Sigmoid colon (tissue), 7 donors: ENCODE data around the gene GRID2. TPM values are rescaled to one million over a fixed set of nuclear protein-coding genes. Genes with fewer than 3 reads are reported as not detected.

Experiments used
- DNase-seq: peaks from one replicate; pipeline ENCODE4 v3.0.0-alpha.2; 2019
- H3K27ac ChIP-seq, 4 donors: fragments of 200-600 bp; sonication (generic); one replicate each; pipeline ENCODE4 v1.5.1; 2016 to 2019; ENCODE audit warnings: mild to moderate bottlenecking in 1 of 4
- H3K27me3 ChIP-seq, 3 donors: fragments of 200-600 bp; sonication (generic); one replicate each; pipeline ENCODE4 v1.5.1; 2019; ENCODE audit warnings: mild to moderate bottlenecking in 1 of 3
- H3K36me3 ChIP-seq, 4 donors: fragments of 200-600 bp; sonication (generic); one replicate each; pipeline ENCODE4 v1.5.1; 2016 to 2019
- H3K4me1 ChIP-seq, 4 donors: fragments of 200-600 bp; sonication (generic); one replicate each; pipeline ENCODE4 v1.5.1; 2017 to 2019
- H3K4me3 ChIP-seq, 4 donors: fragments of 200-600 bp; sonication (generic); one replicate each; pipeline ENCODE4 v1.5.1; 2017 to 2019; ENCODE audit warnings: mild to moderate bottlenecking in 2 of 4, moderate library complexity in 1 of 4
- H3K9me3 ChIP-seq, 4 donors: fragments of 200-600 bp in 3 of 4; sonication (generic) in 3 of 4; one replicate each; pipeline versions ENCODE4 v1.5.1 to v1.6.1; 2013 to 2019
- EP300 ChIP-seq, 4 donors: sonication (generic); formaldehyde crosslinking; IDR thresholded peaks; one replicate each; pipeline ENCODE4 v1.6.1; 2017; ENCODE audit warnings: antibody characterized with exemption in 4 of 4
- POLR2A ChIP-seq, 2 donors: fragments of 450-650 bp; IDR thresholded peaks; one replicate each; pipeline ENCODE4 v1.6.1; 2016; ENCODE audit warnings: antibody characterized with exemption in 2 of 2, mild to moderate bottlenecking in 2 of 2, moderate library complexity in 2 of 2
- POLR2AphosphoS5 ChIP-seq, 4 donors: sonication (generic); formaldehyde crosslinking; IDR thresholded peaks; one replicate each; pipeline ENCODE4 v1.6.1; 2017; ENCODE audit warnings: antibody characterized with exemption in 4 of 4
- WGBS, 2 donors: extraction: QIAGEN DNeasy Blood & Tissue Kit; methylation state at CpG; one replicate each; pipeline ENCODE4 v1.1.7; 2013; 5-methylcytosine and 5-hydroxymethylcytosine counted together
- intact Hi-C: fragments of 100-400 bp; cut with DNase I; formaldehyde crosslinking; loops from one replicate; pipeline ENCODE4 v1.15.1; 2023
- polyA plus RNA-seq, 3 donors: library from polyadenylated mRNA; stranded (reverse); fragments of 200-250 nt; gene quantifications; one replicate each; pipeline ENCODE4 v1.2.3, GENCODE V29; 2013
- total RNA-seq, 4 donors: library from RNA; depleted of rRNA; stranded (reverse); fragments of >200 nt; gene quantifications; one replicate each; pipeline ENCODE4 v1.1.0, GENCODE V29; 2016
- TF ChIP-seq, protein P1 (sequence below), 4 experiments: fragments of 450-650 bp in 3 of 4; fragments of 200-600 bp in 1 of 4; IDR thresholded peaks; one replicate each; pipeline ENCODE4 v1.5.1; 2016 to 2019; ENCODE audit warnings: antibody characterized with exemption in 4 of 4, mild to moderate bottlenecking in 3 of 4, moderate library complexity in 2 of 4
- donor health status: healthy with polysubstance abuse.
- donor health status: Bipolar disorder and iron deficiency.
- donor health status: healthy.

The GRID2 gene
- total and polyA plus RNA-seq, 7 donors = 0.04 to 1.9 (median 0.28) TPM; not detected in 2

GRCh38 chr4:92304121-92304520 lies 355 bp downstream of the GRID2 start:
- Histone ChIP-seq H3K4me1 (peaks cover 0 to 30% (median 26%) of the 10 kb centered on the region in 4 donors), H3K27ac (no peak overlapping the region), H3K9me3 (no peaks in the 10 kb centered on the region), H3K4me3 (peak overlapping the region in 3 of 4 donors; percentile 4 to 25 (median 15)), H3K36me3 (no peaks in the 10 kb centered on the region), H3K27me3 (peaks cover 27 to 81% (median 31%) of the 10 kb centered on the region in 3 donors)
- TF ChIP-seq EP300 (IDR thresholded peaks at IDR 0.05) (no peak), POLR2A (IDR thresholded peaks at IDR 0.05) (no peak), POLR2AphosphoS5 (IDR thresholded peaks at IDR 0.05) (no peak)
- TF ChIP-seq, protein P1, sequence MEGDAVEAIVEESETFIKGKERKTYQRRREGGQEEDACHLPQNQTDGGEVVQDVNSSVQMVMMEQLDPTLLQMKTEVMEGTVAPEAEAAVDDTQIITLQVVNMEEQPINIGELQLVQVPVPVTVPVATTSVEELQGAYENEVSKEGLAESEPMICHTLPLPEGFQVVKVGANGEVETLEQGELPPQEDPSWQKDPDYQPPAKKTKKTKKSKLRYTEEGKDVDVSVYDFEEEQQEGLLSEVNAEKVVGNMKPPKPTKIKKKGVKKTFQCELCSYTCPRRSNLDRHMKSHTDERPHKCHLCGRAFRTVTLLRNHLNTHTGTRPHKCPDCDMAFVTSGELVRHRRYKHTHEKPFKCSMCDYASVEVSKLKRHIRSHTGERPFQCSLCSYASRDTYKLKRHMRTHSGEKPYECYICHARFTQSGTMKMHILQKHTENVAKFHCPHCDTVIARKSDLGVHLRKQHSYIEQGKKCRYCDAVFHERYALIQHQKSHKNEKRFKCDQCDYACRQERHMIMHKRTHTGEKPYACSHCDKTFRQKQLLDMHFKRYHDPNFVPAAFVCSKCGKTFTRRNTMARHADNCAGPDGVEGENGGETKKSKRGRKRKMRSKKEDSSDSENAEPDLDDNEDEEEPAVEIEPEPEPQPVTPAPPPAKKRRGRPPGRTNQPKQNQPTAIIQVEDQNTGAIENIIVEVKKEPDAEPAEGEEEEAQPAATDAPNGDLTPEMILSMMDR (IDR thresholded peaks at IDR 0.05) = no peak
- WGBS, 2 donors = 2% methylated on average over 22 of the region's 22 CpGs
- intact Hi-C loops = no loop called here
- no peak for DNase-seq

GRCh38 chr4:92304606-92305005 lies 840 bp downstream of the GRID2 start:
- no peaks in the 10 kb centered on the region for H3K9me3 ChIP-seq
- DNase-seq = no peak
- H3K36me3 ChIP-seq = no peaks in the 10 kb centered on the region
- peaks cover 0 to 30% (median 26%) of the 10 kb centered on the region in 4 donors for H3K4me1 ChIP-seq
- WGBS, 2 donors = 5 to 10% methylated on average over 18 of the region's 18 CpGs
- H3K27ac ChIP-seq = no peak overlapping the region
- H3K4me3 ChIP-seq = peak overlapping the region in 3 of 4 donors; percentile 4 to 39 (median 38)
- TF ChIP-seq, protein P1 (IDR thresholded peaks at IDR 0.05) = no peak
- no peak for TF ChIP-seq POLR2AphosphoS5 (IDR thresholded peaks at IDR 0.05)
- no peak for TF ChIP-seq EP300 (IDR thresholded peaks at IDR 0.05)
- TF ChIP-seq POLR2A (IDR thresholded peaks at IDR 0.05) = no peak
- intact Hi-C loops = no loop called here
- peaks cover 27 to 81% (median 31%) of the 10 kb centered on the region in 3 donors for H3K27me3 ChIP-seq

GRCh38 chr4:92305148-92305877 lies 1.5 kb downstream of the GRID2 start:
- Histone ChIP-seq H3K4me1 (peaks cover 0 to 30% (median 26%) of the 10 kb centered on the region in 4 donors), H3K36me3 (no peaks in the 10 kb centered on the region), H3K27me3 (peaks cover 27 to 77% (median 31%) of the 10 kb centered on the region in 3 donors), H3K9me3 (no peaks in the 10 kb centered on the region), H3K4me3 (peak overlapping the region in 3 of 4 donors; percentile 20 to 39 (median 38)), H3K27ac (no peak overlapping the region)
- TF ChIP-seq, protein P1 (IDR thresholded peaks at IDR 0.05) = no peak
- no peak for DNase-seq
- 2% methylated on average over 68 of the region's 68 CpGs for WGBS, 2 donors
- intact Hi-C loops = no loop called here

DNA sequence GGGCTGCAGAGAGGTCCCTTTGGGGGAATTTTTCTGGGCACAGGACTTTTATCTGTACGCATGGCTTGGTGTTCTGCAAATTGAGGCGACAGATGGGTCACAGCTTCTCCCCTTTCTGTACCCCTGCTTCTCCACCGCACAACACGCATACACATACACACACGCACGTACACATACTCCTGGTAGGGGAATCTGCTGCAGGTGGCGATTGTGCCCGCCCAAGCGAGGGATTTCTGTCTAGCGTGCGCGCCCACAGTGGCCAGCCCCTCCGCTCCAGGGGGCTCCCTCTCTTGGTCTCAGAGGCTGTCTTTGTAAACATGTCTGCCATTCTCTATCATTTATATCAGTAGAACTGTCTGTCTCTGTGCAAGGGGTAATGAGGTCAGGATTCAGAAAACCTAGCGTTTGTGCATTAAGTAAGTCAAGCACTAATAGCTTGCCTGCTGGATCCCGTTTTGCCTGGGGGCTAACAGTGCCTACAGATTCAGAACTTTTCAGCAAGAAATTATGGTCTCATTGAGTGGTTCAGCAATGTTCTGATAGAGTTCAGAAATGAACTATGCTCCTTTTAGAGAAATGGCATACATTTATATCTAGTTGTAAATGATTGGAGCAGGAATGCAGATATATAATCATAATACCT lies 2.2 kb downstream of the GRID2 start:
- no peak overlapping the region for H3K27ac ChIP-seq
- TF ChIP-seq, protein P1 (IDR thresholded peaks at IDR 0.05) = no peak
- TF ChIP-seq POLR2AphosphoS5 (IDR thresholded peaks at IDR 0.05) = no peak
- no peak for TF ChIP-seq EP300 (IDR thresholded peaks at IDR 0.05)
- no peak for TF ChIP-seq POLR2A (IDR thresholded peaks at IDR 0.05)
- H3K36me3 ChIP-seq = no peaks in the 10 kb centered on the region
- peaks cover 0 to 30% (median 26%) of the 10 kb centered on the region in 4 donors for H3K4me1 ChIP-seq
- no peak for DNase-seq
- WGBS, 2 donors = 4 to 5% methylated on average over 15 of the region's 15 CpGs
- peak overlapping the region in 3 of 4 donors; percentile 20 to 39 (median 38) for H3K4me3 ChIP-seq
- peaks cover 27 to 70% (median 31%) of the 10 kb centered on the region in 3 donors for H3K27me3 ChIP-seq
- no peaks in the 10 kb centered on the region for H3K9me3 ChIP-seq
- intact Hi-C loops = no loop called here
